HCT116 (cell line): ENCODE measurements around the gene IFT25. TPM values are rescaled to one million over a fixed set of nuclear protein-coding genes. Genes with fewer than 3 reads are reported as not detected.

Experiments used
- ATAC-seq: fragments of 200-7000 bp; cut with Tn5 transposase; 2 replicates; pipeline ENCODE4 v1.9.1; 2020; ENCODE audit warnings: mild to moderate bottlenecking, moderate library complexity
- BruUV-seq: library from RNA; stranded (reverse); fragments of 400-500 nt; replicated peaks from 2 replicates; lab custom pipeline; 2021; lab: Mats Ljungman, UMichigan
- CTCF ChIA-PET: fragments of 300-600 bp; sonication (Branson Sonifier 250); formaldehyde crosslinking; loops from one replicate; lab custom pipeline; 2021; ENCODE audit warnings: antibody characterized with exemption; lab: Charles Lee
- POLR2A ChIA-PET: fragments of 300-600, 350-600 bp; sonication (Branson Sonifier 250); formaldehyde crosslinking; loops from one replicate; lab custom pipeline; 2021; ENCODE audit warnings: antibody characterized with exemption; lab: Charles Lee
- RAD21 ChIA-PET, 2 experiments: fragments of 300-600 bp; sonication (Branson Sonifier 250); formaldehyde crosslinking; loops; one replicate each; lab custom pipeline; 2023; ENCODE audit warnings: low total read pairs in 2 of 2; ENCODE audit not compliant: uncharacterized antibody in 2 of 2, unreplicated experiment in 2 of 2, low non-redundant PET in 1 of 2; lab: Charles Lee
- DNase-seq: peaks from one replicate; pipeline ENCODE4 v3.0.0-alpha.2; 2010; ENCODE audit warnings: low read depth, low spot score
- H2AFZ ChIP-seq: fragments of 200-600 bp; shearing (Covaris generic), sonication (generic); 2 replicates; pipeline ENCODE4 v1.6.1; 2017; ENCODE audit warnings: low read depth, mixed run types, mixed read lengths, antibody characterized with exemption, low read length; ENCODE audit not compliant: poor library complexity, severe bottlenecking
- H3K27ac ChIP-seq: 2 replicates; pipeline ENCODE4 v1.5.1; 2012; ENCODE audit warnings: low read depth, low read length
- H3K27me3 ChIP-seq: fragments of 200-600 bp; sonication (generic); 2 replicates; pipeline ENCODE4 v1.6.1; 2016; ENCODE audit warnings: mixed run types, low read length, mixed read lengths; ENCODE audit not compliant: insufficient read depth
- H3K36me3 ChIP-seq, 2 experiments: fragments of 200-500 bp in 1 of 2; fragments of 200-600 bp in 1 of 2; sonication (Bioruptor generic) in 1 of 2; sonication (generic) in 1 of 2; 2 replicates each; pipeline versions ENCODE4 v1.5.1 to v1.6.1; 2014 to 2016; ENCODE audit warnings: low read length in 2 of 2, inconsistent platforms in 1 of 2, mixed read lengths in 1 of 2, mixed run types in 1 of 2; ENCODE audit not compliant: insufficient read depth in 2 of 2, control insufficient read depth in 1 of 2
- H3K4me1 ChIP-seq, 2 experiments: fragments of 200-600 bp in 1 of 2; sonication (generic) in 1 of 2; 2 replicates each; pipeline versions ENCODE4 v1.5.1 to v1.6.1; 2012 to 2017; ENCODE audit warnings: low read length in 2 of 2, inconsistent platforms in 1 of 2, mild to moderate bottlenecking in 1 of 2, mixed read lengths in 1 of 2, mixed run types in 1 of 2, moderate library complexity in 1 of 2; ENCODE audit not compliant: insufficient read depth in 2 of 2, control insufficient read depth in 1 of 2
- H3K4me2 ChIP-seq: fragments of 200-600 bp; sonication (generic); 2 replicates; pipeline ENCODE4 v1.6.1; 2017; ENCODE audit warnings: mixed run types, low read length, mixed read lengths
- H3K4me3 ChIP-seq, 2 experiments: fragments of 200-600 bp in 1 of 2; sonication (generic) in 1 of 2; replicated peaks in 1 of 2; 2 replicates each; pipeline ENCODE4 v1.5.1; 2011 to 2016; ENCODE audit warnings: low read length in 2 of 2, control low read depth in 1 of 2, low read depth in 1 of 2, mild to moderate bottlenecking in 1 of 2, mixed read lengths in 1 of 2, mixed run types in 1 of 2
- H3K79me2 ChIP-seq: fragments of 200-600 bp; sonication (generic); 2 replicates; pipeline ENCODE4 v1.6.1; 2017; ENCODE audit warnings: mild to moderate bottlenecking, mixed run types, low read length, moderate library complexity, mixed read lengths; ENCODE audit not compliant: insufficient read depth
- H3K9ac ChIP-seq: fragments of 200-600 bp; sonication (generic); 2 replicates; pipeline ENCODE4 v1.6.1; 2016; ENCODE audit warnings: low read length, mixed read lengths
- H3K9me2 ChIP-seq: fragments of 200-600 bp; sonication (generic), shearing (Covaris generic); 2 replicates; pipeline ENCODE4 v1.6.1; 2017; ENCODE audit warnings: mixed run types, mild to moderate bottlenecking, moderate library complexity; ENCODE audit not compliant: insufficient read depth
- H3K9me3 ChIP-seq, 2 experiments: fragments of 200-500 bp in 1 of 2; fragments of 200-600 bp in 1 of 2; sonication (Bioruptor generic) in 1 of 2; sonication (generic) in 1 of 2; 2 replicates each; pipeline ENCODE4 v1.6.1; 2014 to 2017; ENCODE audit warnings: low read length in 2 of 2, mixed read lengths in 2 of 2, inconsistent platforms in 1 of 2, low read depth in 1 of 2, mild to moderate bottlenecking in 1 of 2, mixed run types in 1 of 2, moderate library complexity in 1 of 2; ENCODE audit not compliant: control insufficient read depth in 1 of 2, insufficient read depth in 1 of 2
- H4K20me1 ChIP-seq: fragments of 200-600 bp; sonication (generic), shearing (Covaris generic); 2 replicates; pipeline ENCODE4 v1.6.1; 2017; ENCODE audit warnings: mixed run types, mild to moderate bottlenecking, moderate library complexity; ENCODE audit not compliant: insufficient read depth
- ATF3 ChIP-seq: IDR thresholded peaks from 2 replicates; pipeline ENCODE4 v1.6.1; 2012
- EGR1 ChIP-seq: IDR thresholded peaks from 2 replicates; pipeline ENCODE4 v1.6.1; 2012; ENCODE audit warnings: low read depth
- ELF1 ChIP-seq: IDR thresholded peaks from 2 replicates; pipeline ENCODE4 v1.6.1; 2012; ENCODE audit warnings: low read depth, borderline replicate concordance
- EZH2 ChIP-seq: fragments of 200-600 bp; sonication (generic); IDR thresholded peaks from 2 replicates; pipeline ENCODE4 v1.6.1; 2017; ENCODE audit warnings: antibody characterized with exemption, mixed run types
- EZH2phosphoT487 ChIP-seq: fragments of 200-600 bp; IDR thresholded peaks from 2 replicates; pipeline ENCODE4 v1.6.1; 2018; ENCODE audit warnings: antibody characterized with exemption, borderline replicate concordance
- FOSL1 ChIP-seq: IDR thresholded peaks from 2 replicates; pipeline ENCODE4 v1.6.1; 2012; ENCODE audit warnings: low read depth
- JUND ChIP-seq: IDR thresholded peaks from 2 replicates; pipeline ENCODE4 v1.6.1; 2012
- POLR2A ChIP-seq: IDR thresholded peaks from 2 replicates; pipeline ENCODE4 v1.7.0; 2011; ENCODE audit warnings: borderline replicate concordance; ENCODE audit not compliant: insufficient read depth, insufficient read length; ENCODE audit errors: extremely low read depth
- POLR2AphosphoS5 ChIP-seq: IDR thresholded peaks from 2 replicates; pipeline ENCODE4 v1.6.1; 2011; ENCODE audit warnings: mild to moderate bottlenecking, low read depth, low read length, moderate library complexity
- RAD21 ChIP-seq: IDR thresholded peaks from 2 replicates; pipeline ENCODE4 v1.6.1; 2012; ENCODE audit warnings: low read depth, mild to moderate bottlenecking
- REST ChIP-seq: IDR thresholded peaks from 2 replicates; pipeline ENCODE4 v1.6.1; 2012; ENCODE audit warnings: low read depth
- SP1 ChIP-seq: IDR thresholded peaks from 2 replicates; pipeline ENCODE4 v1.6.1; 2012; ENCODE audit warnings: low read depth
- SRF ChIP-seq: IDR thresholded peaks from 2 replicates; pipeline ENCODE4 v1.6.1; 2012; ENCODE audit warnings: low read depth
- ZBTB33 ChIP-seq: IDR thresholded peaks from 2 replicates; pipeline ENCODE4 v1.6.1; 2011; ENCODE audit warnings: mild to moderate bottlenecking, low read length, moderate library complexity; ENCODE audit not compliant: insufficient replicate concordance; ENCODE audit errors: extremely low read depth
- ZFX ChIP-seq: fragments of 450-650 bp; IDR thresholded peaks from 2 replicates; pipeline ENCODE4 v1.6.1; 2017
- ZNF274 ChIP-seq: fragments of 200-500 bp; sonication (Bioruptor generic); IDR thresholded peaks from 2 replicates; pipeline ENCODE4 v1.6.1; 2014; ENCODE audit warnings: mild to moderate bottlenecking, low read depth, low read length, inconsistent platforms
- intact Hi-C: fragments of 100-400 bp; cut with micrococcal nuclease; formaldehyde crosslinking; loops from 2 replicates; pipeline ENCODE4 v1.10.0; 2022
- total RNA-seq: library from RNA; stranded (reverse); gene quantifications from one replicate; pipeline ENCODE4 v1.2.1, GENCODE V29; 2021; ENCODE audit not compliant: unreplicated experiment

The IFT25 gene
- total RNA-seq, 1 experiment from 2014 or later = 45.1 TPM

- H3K9ac ChIP-seq = no peak overlapping the region
- TF ChIP-seq ZNF274 (no peak), SP1 (no peak), EZH2phosphoT487 (no peak), REST (no peak), RAD21 (no peak), EGR1 (no peak), POLR2A (no peak), SRF (no peak), JUND (no peak), ZBTB33 (no peak), EZH2 (no peak), FOSL1 (no peak), POLR2AphosphoS5 (no peak), ZFX (no peak), ATF3 (no peak), ELF1 (no peak)
- TF ChIP-seq, all 23 proteins: peak for 0
- Histone ChIP-seq H3K4me2 (no peak overlapping the region), H3K9me3 (no peaks in the 10 kb centered on the region), H3K4me1 (peaks cover 15 to 24% of the 10 kb centered on the region in 2 experiments), H3K27ac (no peak overlapping the region), H3K27me3 (no peaks in the 10 kb centered on the region), H3K9me2 (no peaks in the 10 kb centered on the region), H3K36me3 (peaks cover 24 to 34% of the 10 kb centered on the region in 2 experiments; a peak in 3 of 4 replicates), H3K79me2 (peaks cover 90% of the 10 kb centered on the region), H2AFZ (no peak overlapping the region), H4K20me1 (no peaks in the 10 kb centered on the region), H3K4me3 (no peak overlapping the region)
- ChIA-PET POLR2A (no interaction called here), CTCF (no interaction called here), RAD21 (no interaction called here)
- DNase-seq (no peak), ATAC-seq (no peak)
- BruUV-seq = no TSS peak
- intact Hi-C loops = loop anchor here (10.0 kb wide), 1 partner anchor 467 kb away; no protein-coding TSS in a partner anchor
Observed at GRCh38 chr1:53951697-53952096, 6.2 kb upstream of the IFT25 start.
